Measurements from ENCODE around the gene TMEM127.
"Not testable (repeated sequence)": the region's sequence is repeated elsewhere in the genome, so short reads cannot be mapped to it uniquely, and the experiment has no call there.

TMEM127 gene

GRCh38 chr2:96265840-96266679 lies at the start of gene TMEM127, which contains the start of gene CIAO1:
Gene TMEM127 (minus strand): TSS chr2:96265997. CDS start chr2:96265381, 616 bp downstream.
Gene CIAO1 (plus strand): TSS chr2:96266225. CDS start chr2:96266351, 126 bp downstream.
- peak; percentile 96 for DNase-seq (ENCODE audit: low spot score)

DNA sequence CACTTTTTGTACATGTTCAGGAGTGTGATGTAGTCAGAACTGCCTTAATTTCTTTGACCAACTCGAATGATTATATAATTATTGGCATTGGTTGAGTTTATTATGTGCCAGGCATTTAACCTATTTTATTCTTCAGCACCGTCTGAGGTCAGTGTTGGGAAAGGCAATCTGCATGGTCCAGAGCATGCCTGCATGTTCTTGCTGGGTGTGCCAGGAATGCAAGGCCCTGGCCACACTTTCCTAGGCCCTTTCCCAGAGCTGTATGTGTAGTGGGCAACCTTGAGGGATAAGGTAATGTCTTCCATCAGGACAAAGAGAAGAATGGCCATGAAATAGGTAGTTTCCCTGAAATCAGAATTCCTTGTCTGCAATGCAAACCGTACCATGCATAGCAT lies 49.2 kb upstream of the TMEM127 start:
- DNase-seq (ENCODE audit: low spot score): no peak

DNA sequence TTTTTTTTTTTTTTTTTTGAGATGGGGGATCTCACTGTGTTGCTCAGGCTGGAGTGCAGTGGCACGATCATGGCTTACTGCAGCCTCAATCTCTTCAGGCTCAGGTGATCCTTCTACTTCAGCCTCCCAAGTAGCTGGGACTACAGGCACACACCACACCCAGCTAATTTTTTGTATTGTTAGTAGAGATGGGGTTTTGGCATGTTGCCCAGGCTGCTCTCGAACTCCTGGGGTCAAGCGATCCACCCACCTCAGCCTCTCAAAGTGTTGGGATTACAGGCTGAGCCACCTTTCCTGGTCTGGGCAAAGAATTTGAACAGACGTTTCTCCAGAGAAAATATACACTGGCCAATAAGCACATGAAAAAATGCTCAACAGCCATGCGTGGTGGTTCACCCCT lies 42.5 kb upstream of the TMEM127 start:
- DNase-seq (ENCODE audit: low spot score): no peak

DNA sequence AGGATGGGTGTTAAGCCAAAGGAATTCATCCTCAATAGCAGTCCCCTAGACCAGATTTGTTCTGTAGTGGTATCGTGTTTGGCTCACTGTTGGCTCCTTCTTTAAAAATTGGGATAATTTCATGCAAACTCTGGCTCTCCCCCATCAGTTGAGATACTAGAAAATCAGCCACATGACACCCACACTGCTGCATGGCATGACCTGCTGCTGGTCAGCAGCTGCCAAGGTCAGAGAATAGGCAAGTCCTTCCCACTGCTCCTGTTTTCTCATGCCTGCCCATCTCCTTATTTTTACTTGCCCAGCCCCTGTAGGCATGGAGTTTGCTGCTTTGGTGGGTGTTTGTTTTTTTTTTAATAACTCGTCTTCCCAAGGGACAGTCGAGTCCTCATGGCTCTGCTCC lies 40.6 kb upstream of the TMEM127 start:
- DNase-seq (ENCODE audit: low spot score): no peak

DNA sequence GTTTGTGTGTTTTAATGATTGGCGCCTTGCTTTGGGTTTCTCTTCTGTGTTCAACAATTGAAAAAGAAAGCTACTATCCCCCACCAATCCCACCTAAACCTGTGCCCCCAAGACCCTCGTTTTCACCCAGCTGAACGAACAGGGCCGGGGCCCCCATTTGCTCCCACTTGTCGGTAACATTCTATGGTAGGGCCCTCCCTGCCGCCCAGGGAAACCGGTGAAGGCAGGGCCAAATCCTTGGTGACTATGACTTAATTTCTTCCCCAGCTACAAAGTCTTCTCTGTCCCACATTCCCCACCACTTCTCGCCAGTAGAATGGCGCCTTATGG lies 40.1 kb upstream of the TMEM127 start:
- DNase-seq (ENCODE audit: low spot score): no peak

DNA sequence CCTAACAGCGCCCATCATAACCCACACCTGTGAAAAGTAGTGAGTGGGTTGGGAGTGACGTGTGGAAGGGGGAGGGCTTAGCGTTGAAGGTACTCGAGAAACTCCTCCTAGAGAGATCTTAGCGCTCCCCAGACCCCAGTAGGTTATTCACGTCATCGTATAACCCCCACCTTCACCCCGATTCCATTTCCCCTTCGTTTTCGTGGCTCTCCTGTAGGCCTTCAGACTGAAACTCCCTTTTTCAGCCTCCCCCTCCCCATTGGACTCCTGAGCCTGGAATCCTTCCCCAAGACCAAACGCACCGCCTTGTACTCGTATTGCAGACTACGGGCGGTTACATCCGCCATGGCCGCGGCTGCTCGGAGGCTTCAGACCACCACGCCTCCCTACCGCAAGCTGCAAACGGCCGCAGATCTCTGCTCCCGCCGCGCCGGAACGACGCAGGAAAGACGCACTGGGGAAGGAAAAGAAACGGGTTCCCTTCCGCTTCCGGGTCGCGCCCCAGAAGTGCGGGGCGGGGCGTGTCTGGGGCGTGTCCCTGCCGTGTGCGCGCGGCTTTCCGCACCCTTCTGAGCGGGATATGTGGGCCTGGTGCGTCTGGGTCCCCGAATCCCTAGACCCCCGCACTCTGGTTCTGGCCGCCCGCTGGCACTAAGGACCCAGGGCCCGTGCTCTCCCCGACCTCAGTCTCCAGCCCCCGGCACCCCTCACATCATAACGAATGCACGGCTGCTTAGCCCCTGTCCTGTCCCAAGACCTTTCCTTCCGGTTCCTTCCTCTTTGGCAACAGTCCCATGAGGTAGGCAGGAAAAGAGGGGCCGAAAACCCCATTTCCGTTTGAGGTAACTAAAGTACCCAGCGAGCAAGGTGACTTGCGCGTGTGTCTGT lies 39.5 kb upstream of the TMEM127 start, which contains the start of gene SNRNP200:
Gene SNRNP200, minus strand, starts transcription at position 456 of the 888 bp plus-strand sequence. Its CDS starts 109 bp downstream, at position 347.
- DNase-seq (ENCODE audit: low spot score): peak; percentile 69

DNA sequence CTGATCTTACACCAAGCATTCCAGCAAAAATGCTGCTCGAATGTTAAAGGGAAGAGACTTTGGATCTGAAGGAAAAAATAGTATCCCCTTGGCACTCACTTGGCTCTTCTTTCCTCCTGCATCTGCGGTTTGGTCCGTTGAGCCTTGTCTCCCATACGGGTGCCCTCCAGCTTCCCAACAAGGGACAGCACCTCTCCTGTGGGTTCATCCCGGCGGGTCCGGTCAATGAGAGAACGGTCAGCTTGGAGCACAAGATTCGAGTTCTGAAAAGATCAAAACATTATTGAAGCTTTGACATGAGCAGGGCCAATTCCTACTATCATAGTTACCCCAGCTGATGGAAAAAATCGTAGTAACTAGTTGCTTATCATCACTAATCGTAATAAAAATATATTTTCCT lies 38.8 kb upstream of the TMEM127 start:
- DNase-seq (ENCODE audit: low spot score): no peak

GRCh38 chr2:96301865-96302264 lies 36.1 kb upstream of the TMEM127 start:
- no peak for DNase-seq (ENCODE audit: low spot score)

DNA sequence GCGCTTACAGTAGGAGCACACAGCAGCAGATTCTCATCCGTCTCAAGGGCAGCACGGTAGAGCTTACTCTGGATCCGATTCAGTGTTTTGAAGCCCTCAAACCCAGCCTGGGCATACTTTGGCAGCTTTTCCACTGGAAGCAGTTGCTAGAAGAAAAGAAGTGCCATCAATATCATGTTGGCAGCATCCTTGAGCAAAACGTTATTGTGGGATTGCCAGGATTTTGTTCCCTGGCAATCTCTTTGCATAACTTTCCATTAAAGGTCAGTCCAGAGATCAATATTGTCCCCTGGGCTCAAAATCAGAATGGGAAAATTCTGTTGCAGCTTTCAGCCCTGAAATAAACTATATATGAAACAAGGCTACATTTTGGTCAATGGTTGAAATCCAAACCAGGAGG lies 31.1 kb upstream of the TMEM127 start:
- no peak for DNase-seq (ENCODE audit: low spot score)

DNA sequence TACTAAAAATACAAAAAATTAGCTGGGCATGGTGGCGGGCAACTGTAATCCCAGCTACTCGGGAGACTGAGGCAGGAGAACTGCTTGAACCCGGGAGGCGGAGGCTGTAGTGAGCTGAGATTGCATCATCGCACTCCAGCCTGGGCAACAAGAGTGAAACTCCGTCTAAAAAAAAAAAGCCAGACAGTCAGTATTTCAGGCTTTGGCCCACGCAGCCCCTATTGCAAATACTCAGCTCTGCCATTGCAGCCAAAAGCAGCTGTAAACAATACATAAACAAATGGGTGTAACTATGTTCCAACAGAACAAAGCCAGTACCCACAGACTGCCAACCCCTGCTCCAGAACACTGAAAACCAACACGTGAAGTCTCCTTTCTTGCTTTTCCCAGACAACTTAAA lies 28.5 kb upstream of the TMEM127 start:
- DNase-seq (ENCODE audit: low spot score): not testable (repeated sequence)

DNA sequence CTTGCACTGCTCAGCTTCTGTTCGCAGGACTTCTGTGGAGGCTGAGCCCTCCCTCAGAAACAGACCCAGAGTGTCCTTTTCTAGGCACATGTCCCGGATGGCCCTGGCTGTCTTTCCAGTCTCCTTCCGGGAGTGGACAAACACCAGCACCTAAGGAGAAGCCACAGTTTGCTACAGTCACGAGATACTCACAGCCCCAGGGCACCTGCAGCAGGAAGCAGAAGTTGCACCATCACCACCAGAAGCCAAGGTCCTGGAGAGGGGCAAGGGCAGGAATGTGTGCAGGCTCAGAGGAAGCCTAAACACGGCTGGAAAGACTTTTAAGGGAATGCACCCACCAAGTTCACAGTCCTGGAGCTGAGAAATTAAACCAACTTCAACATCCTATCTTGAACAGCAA lies 26.0 kb upstream of the TMEM127 start:
- no peak for DNase-seq (ENCODE audit: low spot score)

DNA sequence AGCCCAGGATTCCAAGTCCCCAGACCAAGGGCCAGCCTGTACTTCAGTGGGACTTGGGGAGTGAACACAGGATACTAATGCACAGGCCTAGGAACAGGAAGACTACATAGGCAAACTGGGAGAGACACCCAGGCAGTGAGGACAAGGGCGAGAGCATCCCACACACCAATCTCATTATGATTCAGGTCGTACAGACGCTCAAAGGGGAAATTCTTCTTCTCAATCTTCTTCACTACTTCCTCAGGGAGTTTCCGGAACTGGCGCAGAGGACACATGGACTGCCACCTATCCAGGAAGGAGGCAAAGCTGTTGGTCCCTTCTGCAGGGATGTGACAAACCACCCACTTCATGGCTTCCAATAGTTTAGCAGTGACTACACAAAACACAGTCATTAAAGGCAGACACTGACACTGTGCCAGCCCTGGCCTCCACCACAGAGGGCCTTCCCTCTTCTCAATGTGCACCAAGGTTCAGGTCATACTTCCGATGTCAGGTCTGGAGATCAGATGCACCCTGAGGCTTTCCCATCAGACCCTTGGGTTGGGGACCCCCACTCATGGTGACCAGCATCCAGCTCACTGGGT lies 21.6 kb upstream of the TMEM127 start:
- DNase-seq (ENCODE audit: low spot score): no peak

DNA sequence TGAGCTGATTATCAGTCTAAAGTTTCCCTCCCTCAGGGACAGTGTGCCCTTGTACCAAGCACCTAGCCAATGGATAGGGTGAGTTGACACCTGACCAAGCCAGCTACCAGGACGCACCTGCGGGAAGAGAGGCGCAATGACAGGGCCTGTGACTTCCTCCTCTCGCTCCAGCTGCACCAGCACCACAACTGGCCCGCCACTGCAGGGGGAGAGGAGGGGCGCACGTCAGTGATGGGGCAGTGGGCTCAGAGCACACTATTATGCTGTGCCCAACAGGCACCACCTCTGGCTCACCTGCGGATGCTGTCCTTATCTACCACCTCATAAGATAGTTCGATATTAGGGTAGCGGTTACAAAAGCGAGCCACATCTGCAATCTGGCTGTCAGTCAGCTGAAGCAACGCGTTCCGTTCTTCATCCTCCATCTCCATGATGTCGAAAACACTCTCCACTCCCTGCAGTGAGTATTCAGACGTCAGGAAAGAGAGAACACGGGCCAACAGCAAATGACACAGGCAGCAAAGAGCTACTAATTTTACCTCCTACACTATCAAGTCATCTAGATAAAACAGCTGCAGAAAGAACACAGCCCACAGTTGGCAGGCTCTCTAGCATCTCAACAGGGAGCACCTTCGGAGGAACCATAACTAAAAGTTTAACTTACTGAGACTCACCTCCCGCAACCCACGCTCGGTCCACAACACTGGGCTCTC lies 11.1 kb upstream of the TMEM127 start:
- no peak for DNase-seq (ENCODE audit: low spot score)

DNA sequence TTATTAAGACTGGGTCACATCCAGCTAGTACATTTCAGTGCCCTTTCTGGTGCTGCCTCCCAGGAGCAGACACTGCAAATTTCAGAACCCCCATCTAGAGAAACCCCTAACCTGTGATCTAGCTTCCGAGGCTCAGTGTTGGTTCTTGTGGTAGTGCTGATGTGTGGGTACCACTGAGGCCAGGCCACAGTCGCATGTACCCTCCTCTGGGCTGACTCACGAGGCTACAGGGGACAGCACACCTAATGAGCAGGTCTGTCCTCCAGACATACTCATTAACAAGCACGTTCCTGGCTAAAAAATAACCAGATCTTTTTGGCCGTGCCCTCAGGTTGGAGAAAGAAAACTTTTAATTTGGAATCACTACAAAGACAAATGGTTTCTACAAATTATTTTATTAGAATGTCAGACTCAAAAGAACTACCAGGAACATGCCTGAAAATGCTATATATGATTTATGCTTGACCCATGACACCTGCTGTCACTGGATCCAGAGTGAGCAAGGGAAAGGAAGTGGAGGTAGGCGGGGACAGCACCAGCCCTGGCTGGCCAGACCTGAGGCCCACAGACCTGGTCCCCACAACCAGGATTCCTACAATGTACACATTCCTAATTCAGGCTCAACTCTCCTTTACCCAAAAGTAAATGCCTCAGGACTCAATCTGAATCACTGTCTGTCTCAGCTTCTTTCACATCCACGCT lies 8.7 kb upstream of the TMEM127 start:
- DNase-seq (ENCODE audit: low spot score): no peak

DNA sequence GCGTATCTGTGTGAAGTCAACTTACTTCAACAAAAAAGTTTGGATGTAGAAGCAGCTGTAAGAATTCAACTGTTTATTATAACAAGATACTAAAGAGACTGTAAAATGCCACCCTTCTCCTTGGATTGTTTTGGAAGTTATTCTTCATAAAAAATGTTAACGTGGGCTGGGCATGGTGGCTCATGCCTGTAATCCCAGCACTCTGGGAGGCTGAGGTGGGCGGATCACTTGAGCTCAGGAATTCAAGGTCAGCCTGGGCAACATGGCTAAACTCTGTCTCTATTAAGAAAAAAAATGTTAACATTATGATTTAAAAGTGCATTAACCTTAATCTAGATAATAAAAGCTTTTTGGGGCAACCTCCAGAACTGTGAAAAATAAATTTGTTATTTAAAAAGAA lies 8.0 kb upstream of the TMEM127 start:
- no peak for DNase-seq (ENCODE audit: low spot score)

DNA sequence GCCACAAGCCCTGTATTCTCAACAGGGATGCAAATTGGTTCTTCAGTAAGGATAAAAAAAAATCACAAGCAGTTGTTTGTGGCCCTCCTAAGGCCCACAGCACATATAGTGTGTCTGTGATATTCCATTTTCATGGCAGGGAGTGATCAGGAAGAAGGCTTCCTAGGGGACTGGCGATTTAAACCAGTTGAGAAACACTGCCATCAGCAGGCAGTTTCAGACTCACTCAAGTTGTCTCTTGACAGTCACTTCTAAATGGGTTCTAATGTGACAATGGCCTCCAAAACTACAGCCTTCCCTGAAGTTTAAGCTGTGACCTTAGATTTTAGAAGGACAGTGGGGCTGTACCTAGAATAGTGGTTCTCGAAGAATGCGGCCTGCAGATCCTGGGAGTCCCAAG lies 6.2 kb upstream of the TMEM127 start:
- no peak for DNase-seq (ENCODE audit: low spot score)

DNA sequence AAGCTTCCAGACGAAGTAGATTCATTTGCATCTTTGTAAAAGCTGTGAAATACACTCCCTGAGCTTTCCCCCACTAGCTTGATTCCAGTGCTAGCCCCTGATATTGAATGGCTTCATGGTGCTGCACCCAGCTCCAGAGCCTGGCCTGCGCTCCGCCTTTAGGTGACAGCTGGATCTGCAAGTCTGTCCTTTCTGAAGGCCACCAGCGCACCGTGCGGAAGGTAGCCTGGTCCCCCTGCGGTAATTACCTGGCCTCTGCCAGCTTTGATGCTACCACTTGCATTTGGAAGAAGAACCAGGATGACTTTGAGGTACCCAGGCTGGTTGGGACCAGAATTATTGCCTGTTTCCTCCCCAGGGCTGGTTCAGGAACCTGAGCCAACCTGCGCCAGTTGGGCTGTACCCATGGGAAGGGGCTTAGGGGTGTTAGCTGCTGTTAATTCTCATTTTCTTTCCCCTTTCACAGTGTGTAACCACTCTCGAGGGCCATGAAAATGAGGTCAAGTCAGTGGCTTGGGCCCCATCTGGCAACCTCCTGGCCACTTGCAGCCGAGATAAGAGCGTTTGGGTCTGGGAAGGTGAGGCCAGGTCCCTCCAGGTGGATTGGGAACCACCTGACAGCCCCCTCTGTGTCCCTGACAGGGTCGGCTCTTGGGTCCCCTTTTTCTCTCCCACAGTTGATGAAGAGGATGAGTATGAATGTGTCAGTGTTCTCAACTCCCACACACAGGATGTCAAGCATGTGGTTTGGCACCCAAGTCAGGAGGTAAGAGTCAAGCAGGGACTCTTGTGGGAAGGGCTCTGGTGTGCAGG lies 1.6 kb upstream of the TMEM127 start:
- DNase-seq (ENCODE audit: low spot score): no peak

- DNase-seq (ENCODE audit: low spot score): no peak
Observed at GRCh38 chr2:96265349-96265839, 403 bp downstream of the TMEM127 start.

DNA sequence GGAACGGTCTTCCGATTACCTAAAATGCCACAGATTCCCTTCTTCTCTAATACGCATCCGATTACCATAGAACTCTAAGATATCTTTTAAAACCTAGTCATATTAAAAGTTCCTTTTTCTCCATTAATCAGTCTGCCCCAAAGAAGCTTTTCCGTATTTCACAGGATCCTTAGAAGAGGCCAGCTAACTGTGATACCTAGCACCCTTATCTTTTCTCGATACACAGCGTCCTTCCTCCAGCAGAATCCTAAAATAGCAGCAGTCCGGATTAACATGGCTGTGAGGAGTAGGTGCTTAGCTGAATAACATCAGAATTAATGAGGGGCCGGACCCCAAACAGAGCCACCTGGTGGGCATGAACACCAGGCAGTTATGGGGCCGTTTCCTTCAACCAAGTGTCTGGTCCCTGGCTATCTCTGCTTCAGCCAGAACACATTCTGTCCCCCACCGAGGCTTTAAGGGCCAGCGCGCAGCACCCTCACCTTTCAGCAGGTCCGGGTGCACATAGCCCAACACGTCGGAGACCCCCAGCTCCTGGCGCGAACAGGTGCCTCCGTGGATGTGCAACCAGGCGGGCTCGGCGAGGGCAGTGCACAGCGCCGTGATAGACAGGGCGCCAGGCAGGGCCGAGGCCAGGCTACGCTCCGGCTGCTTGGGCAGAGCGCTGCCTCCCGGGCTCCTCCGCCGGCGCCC lies 995 bp downstream of the TMEM127 start:
- DNase-seq (ENCODE audit: low spot score): no peak

GRCh38 chr2:96264086-96264485 lies 1.7 kb downstream of the TMEM127 start:
- no peak for DNase-seq (ENCODE audit: low spot score)

Data from kidney capillary endothelial cell (primary cell).